Esophagus squamous epithelium (tissue), 5 donors: ENCODE data around the gene TMOD2. TPM values are rescaled to one million over a fixed set of nuclear protein-coding genes. Genes with fewer than 3 reads are reported as not detected.

Source experiments
- DNase-seq: peaks from one replicate; lab custom pipeline; 2025; lab: John Stamatoyannopoulos, UW
- H3K27ac ChIP-seq, 4 donors: fragments of 200-600 bp; sonication (generic); one replicate each; pipeline ENCODE4 v1.5.1; 2016 to 2019; ENCODE audit warnings: mild to moderate bottlenecking in 1 of 4
- H3K27me3 ChIP-seq, 4 donors: fragments of 200-600 bp; sonication (generic); 1 replicate in 3 of 4; 2 replicates in 1 of 4; pipeline versions ENCODE4 v1.5.1 to v1.6.0; 2017 to 2021; ENCODE audit warnings: antibody characterized with exemption in 1 of 4
- H3K36me3 ChIP-seq, 3 donors: fragments of 200-600 bp; sonication (generic); one replicate each; pipeline ENCODE4 v1.5.1; 2016 to 2019
- H3K4me1 ChIP-seq, 3 donors: fragments of 200-600 bp; sonication (generic); one replicate each; pipeline ENCODE4 v1.5.1; 2017 to 2019
- H3K4me3 ChIP-seq, 4 donors: fragments of 200-600 bp; sonication (generic); 1 replicate in 3 of 4; 2 replicates in 1 of 4; pipeline ENCODE4 v1.5.1; 2016 to 2019; ENCODE audit warnings: mild to moderate bottlenecking in 2 of 4, moderate library complexity in 1 of 4
- H3K9me3 ChIP-seq, 3 donors: fragments of 200-600 bp; sonication (generic); one replicate each; pipeline ENCODE4 v1.5.1; 2016 to 2019
- POLR2A ChIP-seq, 4 donors: fragments of 450-650 bp; IDR thresholded peaks; one replicate each; pipeline ENCODE4 v1.6.1; 2017; ENCODE audit warnings: antibody characterized with exemption in 4 of 4, mild to moderate bottlenecking in 4 of 4, moderate library complexity in 3 of 4
- WGBS, 2 donors: methylation state at CpG; one replicate each; pipeline ENCODE4 v1.1.5; 2018; 5-methylcytosine and 5-hydroxymethylcytosine counted together
- intact Hi-C: fragments of 100-400 bp; cut with DNase I; formaldehyde crosslinking; loops from one replicate; pipeline ENCODE4 v1.15.0; 2022
- total RNA-seq, 4 donors: library from RNA; depleted of rRNA; stranded (reverse); fragments of >200 nt; gene quantifications; one replicate each; pipeline ENCODE4 v1.1.0, GENCODE V29; 2016
- TF ChIP-seq, protein P1 (sequence below), 6 experiments: fragments of 450-650 bp in 4 of 6; fragments of 200-600 bp in 2 of 6; sonication (generic) in 2 of 6; IDR thresholded peaks; one replicate each; pipeline ENCODE4 v1.5.1; 2016 to 2019; ENCODE audit warnings: antibody characterized with exemption in 6 of 6, mild to moderate bottlenecking in 4 of 6, moderate library complexity in 4 of 6
- donor health status: DM: yes; HTN: yes; CAD: no.

Gene TMOD2
- total RNA-seq = 1 to 10 TPM; 3.4 to 9.0 (median 4.8) TPM

DNA sequence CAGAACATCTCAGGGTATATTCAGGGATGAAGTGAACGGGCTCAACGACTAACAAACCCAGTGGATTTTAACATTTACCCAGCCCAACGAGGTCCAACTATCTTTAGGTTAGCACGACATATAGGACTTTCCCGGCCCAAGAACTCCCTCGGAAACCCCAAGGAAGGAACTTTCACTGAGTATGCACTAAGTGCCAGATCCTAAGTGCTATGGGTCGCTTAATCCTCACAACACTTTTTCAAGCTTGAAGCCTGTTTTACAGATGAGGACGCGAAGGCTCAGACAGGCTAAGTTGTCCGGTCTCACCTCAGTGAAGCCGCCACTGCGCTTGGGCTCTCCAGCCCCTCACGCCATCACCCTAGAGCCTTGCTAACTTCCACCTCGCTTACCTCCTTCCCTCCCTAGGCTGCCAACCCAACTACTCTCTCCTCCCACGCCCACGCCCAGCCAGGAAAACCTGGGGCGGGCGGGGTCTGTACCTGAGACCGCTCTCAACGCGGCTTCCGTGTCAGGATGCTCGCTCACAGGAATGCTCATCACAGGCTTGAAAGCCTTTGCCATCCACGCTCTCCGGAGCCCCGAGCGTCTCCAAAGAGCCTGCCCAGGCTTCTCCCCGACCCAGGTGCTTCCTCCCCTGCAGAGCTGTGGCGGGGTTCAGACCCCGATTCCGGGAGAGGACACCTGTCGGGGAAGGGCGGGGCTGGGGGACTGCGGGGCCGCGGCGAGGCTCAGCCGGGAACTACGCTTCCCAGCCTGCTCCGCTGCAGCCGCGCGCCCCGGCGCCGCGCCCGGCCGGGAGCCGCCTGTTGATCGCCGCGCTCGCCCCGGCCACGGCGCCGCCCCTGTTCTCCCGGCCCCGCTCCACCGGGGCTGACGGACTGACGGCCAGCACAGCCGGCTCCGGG is at the start of gene TMOD2:
Gene TMOD2 (plus strand): TSS at position 806 of the 905 bp plus-strand sequence. CDS start 14,845 bp downstream, outside the sequence.
- H3K4me1 ChIP-seq = peaks cover 0 to 28% (median 6%) of the 10 kb centered on the region in 3 donors
- no peak for DNase-seq
- WGBS, 2 donors = 28 to 30% methylated on average over 9 to 23 of the region's 65 CpGs
- TF ChIP-seq POLR2A (IDR thresholded peaks at IDR 0.05) = peak in 1 of 4 donors; percentile 23
- TF ChIP-seq, protein P1, sequence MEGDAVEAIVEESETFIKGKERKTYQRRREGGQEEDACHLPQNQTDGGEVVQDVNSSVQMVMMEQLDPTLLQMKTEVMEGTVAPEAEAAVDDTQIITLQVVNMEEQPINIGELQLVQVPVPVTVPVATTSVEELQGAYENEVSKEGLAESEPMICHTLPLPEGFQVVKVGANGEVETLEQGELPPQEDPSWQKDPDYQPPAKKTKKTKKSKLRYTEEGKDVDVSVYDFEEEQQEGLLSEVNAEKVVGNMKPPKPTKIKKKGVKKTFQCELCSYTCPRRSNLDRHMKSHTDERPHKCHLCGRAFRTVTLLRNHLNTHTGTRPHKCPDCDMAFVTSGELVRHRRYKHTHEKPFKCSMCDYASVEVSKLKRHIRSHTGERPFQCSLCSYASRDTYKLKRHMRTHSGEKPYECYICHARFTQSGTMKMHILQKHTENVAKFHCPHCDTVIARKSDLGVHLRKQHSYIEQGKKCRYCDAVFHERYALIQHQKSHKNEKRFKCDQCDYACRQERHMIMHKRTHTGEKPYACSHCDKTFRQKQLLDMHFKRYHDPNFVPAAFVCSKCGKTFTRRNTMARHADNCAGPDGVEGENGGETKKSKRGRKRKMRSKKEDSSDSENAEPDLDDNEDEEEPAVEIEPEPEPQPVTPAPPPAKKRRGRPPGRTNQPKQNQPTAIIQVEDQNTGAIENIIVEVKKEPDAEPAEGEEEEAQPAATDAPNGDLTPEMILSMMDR (IDR thresholded peaks at IDR 0.05) = no peak
- H3K36me3 ChIP-seq = no peaks in the 10 kb centered on the region
- peak within 1 kb of the TSS; percentile 57 to 89 (median 78) for H3K27ac ChIP-seq
- intact Hi-C loops = no loop called here
- no peaks in the 10 kb centered on the region for H3K27me3 ChIP-seq
- H3K9me3 ChIP-seq = no peaks in the 10 kb centered on the region
- peak within 1 kb of the TSS; percentile 55 to 89 (median 84) for H3K4me3 ChIP-seq

DNA sequence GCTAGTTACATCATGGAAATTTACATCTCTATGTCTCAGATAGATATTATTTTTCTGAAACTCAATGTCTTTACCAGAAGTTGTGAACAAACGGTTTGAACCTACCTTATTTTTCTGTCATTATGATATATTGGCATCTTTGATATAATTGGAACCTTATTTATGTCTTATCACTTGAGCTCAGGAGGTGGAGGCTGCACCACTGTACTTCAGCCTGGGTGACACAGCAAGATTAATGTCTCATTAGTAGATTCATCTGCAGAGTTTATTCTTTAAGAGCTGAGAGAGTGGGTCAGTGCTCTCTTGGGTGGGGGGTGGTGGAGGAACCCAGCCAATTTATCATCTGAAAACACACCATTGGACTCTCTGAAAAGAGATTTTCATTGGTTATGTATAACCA is 48.7 kb upstream of the TMOD2 start:
- H3K27me3 ChIP-seq = peaks cover 0 to 10% (median 0%) of the 10 kb centered on the region in 4 donors
- TF ChIP-seq, protein P1 (IDR thresholded peaks at IDR 0.05) = no peak
- no peak for TF ChIP-seq POLR2A (IDR thresholded peaks at IDR 0.05)
- no peaks in the 10 kb centered on the region for H3K4me1 ChIP-seq
- H3K9me3 ChIP-seq = no peaks in the 10 kb centered on the region
- 28 to 38% methylated on average over 1 of the region's 1 CpG for WGBS, 2 donors
- intact Hi-C loops = no loop called here
- no peaks in the 10 kb centered on the region for H3K36me3 ChIP-seq
- no peak overlapping the region for H3K4me3 ChIP-seq
- H3K27ac ChIP-seq = no peak overlapping the region
- no peak for DNase-seq

DNA sequence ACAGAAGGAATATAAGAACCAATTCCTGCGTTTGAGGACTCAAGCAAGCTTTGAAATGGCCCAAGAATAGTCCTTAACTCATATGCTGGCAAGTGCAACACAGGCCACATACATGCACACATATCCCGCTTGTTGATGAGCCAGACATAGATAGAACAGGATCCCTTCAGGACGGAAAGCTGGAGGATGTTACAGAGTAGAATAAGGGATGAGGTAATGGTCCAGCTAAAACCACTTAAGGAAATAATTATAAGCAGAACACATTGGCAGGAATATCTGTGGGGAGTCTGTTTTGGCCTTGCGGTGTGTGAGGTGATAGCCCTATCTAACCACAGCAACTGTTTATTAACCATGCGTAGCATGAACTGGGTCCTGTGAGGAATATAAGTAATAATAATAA is 45.1 kb upstream of the TMOD2 start:
- Histone ChIP-seq H3K9me3 (no peaks in the 10 kb centered on the region), H3K27me3 (no peaks in the 10 kb centered on the region), H3K4me3 (no peak overlapping the region), H3K27ac (peak overlapping the region in 1 of 4 donors; percentile 29), H3K4me1 (peaks cover 0 to 5% (median 0%) of the 10 kb centered on the region in 3 donors), H3K36me3 (no peaks in the 10 kb centered on the region)
- intact Hi-C loops = no loop called here
- no peak for DNase-seq
- no peak for TF ChIP-seq POLR2A (IDR thresholded peaks at IDR 0.05)
- TF ChIP-seq, protein P1 (IDR thresholded peaks at IDR 0.05) = no peak
- WGBS, 2 donors = 59 to 80% methylated on average over 5 of the region's 5 CpGs

DNA sequence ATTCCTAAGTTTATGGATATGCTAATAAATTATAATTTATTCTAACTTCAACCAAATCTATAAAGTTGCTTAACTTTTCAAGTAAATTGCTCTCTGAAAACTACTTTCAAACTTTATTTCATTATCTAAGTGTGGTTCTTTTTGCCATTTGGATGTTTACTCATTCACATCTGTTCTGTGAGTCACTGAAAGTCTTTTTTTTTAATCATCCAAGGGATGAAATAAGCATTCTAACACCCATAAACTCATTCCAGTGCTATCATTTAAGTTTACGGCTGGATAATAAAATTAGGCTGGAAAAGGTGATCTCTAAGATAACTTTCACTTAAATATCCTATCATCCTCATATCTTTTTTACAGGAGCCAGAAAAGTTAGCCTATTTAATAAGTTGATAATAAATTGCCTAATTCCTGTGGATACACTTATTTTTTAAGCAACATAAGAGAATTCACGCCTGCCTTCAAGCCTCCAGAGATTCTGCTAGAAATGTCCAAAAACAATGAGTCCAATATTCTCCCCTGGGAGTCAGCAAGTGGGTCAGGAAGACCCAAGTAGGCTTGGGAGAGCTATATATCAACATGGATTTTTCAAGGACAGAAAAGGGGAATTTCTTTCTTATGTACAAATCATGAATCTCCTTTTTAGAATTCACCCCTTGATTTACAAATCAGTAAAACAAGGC is 44.3 kb upstream of the TMOD2 start:
- H3K27ac ChIP-seq = peak overlapping the region in 1 of 4 donors; percentile 29
- no peaks in the 10 kb centered on the region for H3K36me3 ChIP-seq
- intact Hi-C loops = no loop called here
- peaks cover 0 to 5% (median 0%) of the 10 kb centered on the region in 3 donors for H3K4me1 ChIP-seq
- no peak for DNase-seq
- H3K4me3 ChIP-seq = no peak overlapping the region
- no peaks in the 10 kb centered on the region for H3K9me3 ChIP-seq
- 79 to 86% methylated on average over 2 of the region's 2 CpGs for WGBS, 2 donors
- no peaks in the 10 kb centered on the region for H3K27me3 ChIP-seq
- TF ChIP-seq POLR2A (IDR thresholded peaks at IDR 0.05) = no peak
- TF ChIP-seq, protein P1 (IDR thresholded peaks at IDR 0.05) = no peak

DNA sequence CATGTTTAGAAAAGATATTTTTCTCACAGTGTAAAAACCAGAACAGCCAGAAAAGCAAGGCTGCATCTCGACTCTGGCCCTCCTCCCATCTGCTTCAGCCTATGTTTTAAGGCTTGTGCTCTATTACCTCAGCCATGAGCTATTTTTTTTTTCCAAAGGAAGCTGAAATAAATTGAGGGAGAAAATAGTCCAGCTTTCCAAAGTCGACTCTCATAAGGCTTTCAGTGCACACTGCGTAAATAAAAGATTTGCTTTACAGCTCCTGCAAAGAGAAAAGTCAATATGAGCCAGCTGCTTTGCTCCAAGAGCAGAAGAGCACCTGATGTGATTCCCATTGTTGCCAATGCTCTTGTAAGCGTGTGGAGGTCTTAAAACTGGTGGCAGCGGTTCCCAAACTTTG is 43.4 kb upstream of the TMOD2 start:
- Histone ChIP-seq H3K9me3 (no peaks in the 10 kb centered on the region), H3K4me1 (peaks cover 0 to 5% (median 0%) of the 10 kb centered on the region in 3 donors), H3K4me3 (no peak overlapping the region), H3K27me3 (no peaks in the 10 kb centered on the region), H3K27ac (no peak overlapping the region), H3K36me3 (no peaks in the 10 kb centered on the region)
- no peak for DNase-seq
- intact Hi-C loops = no loop called here
- WGBS, 2 donors = 46 to 54% methylated on average over 5 of the region's 5 CpGs
- TF ChIP-seq, protein P1 (IDR thresholded peaks at IDR 0.05) = no peak
- no peak for TF ChIP-seq POLR2A (IDR thresholded peaks at IDR 0.05)
